ENCODE measurements around the gene TMEM203.

TMEM203 gene

DNA sequence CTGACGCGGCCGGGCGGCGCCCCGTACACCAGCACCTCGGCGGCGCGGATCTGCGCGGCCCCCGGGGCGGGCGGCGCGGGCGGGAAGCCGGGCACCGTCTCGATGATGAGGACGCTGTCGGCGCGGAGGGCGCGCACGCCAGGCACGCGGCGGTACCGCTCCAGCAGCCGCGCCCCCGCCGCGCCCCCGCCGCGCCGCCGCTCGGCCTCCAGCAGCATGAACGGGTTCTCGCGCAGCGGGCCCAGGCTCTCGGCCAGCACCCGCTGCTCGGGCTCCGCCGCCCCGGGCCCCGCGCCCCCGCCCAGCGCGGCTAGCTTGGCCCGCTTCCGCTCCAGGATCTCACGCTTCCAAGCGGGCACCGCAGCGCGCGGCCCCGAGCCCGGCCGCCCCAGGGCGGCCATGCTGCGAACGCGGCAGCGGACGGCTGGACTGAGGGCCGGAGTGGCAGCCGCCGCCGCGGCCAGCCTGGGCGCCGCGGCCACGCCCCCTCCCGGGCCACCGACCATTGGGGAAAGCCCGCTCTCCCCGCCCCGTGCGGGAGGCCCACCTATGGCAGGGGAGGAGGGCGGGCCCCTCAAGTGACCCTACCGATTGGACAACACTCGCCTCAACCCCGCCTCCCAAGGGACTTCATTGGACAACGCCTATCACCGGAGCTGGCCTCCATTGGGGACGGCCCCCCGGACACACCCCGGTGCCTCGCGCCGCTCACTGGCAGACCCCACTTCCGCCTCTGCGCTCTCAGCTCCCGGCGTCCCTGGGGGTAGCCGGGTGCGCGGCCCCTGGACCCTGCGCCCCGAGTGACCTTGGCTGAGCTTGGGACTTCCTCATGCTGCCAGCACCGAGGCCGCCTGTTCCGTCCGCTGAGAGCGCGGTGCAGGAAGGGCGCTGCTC lies 4.9 kb downstream of the TMEM203 start, which contains the start of gene TPRN:
TSS of gene TPRN (minus strand) at position 431 of the 894 bp plus-strand sequence. CDS start at position 401, 30 bp downstream.
- Histone ChIP-seq H3K4me2 (ENCODE audit: low read length) (peak within 1 kb of the TSS; percentile 69), H3K36me3 (ENCODE audit: control insufficient read depth, insufficient read depth, low read length) (no peaks in the 10 kb centered on the region), H2AFZ (peak within 1 kb of the TSS; percentile 70), H3K9ac (no peak within 1 kb of the TSS), H3K79me2 (peaks cover 22% of the 10 kb centered on the region), H3K27me3 (ENCODE audit: control insufficient read depth, insufficient read depth, low read length) (no peaks in the 10 kb centered on the region), H3K27ac (peak within 1 kb of the TSS; percentile 47), H3K4me1 (peaks cover 4% of the 10 kb centered on the region), H3K4me3 (ENCODE audit: low read depth, low read length) (peak within 1 kb of the TSS; percentile 59), H3K9me3 (ENCODE audit: control insufficient read depth, low read length) (no peaks in the 10 kb centered on the region)
- TF ChIP-seq, protein P1, sequence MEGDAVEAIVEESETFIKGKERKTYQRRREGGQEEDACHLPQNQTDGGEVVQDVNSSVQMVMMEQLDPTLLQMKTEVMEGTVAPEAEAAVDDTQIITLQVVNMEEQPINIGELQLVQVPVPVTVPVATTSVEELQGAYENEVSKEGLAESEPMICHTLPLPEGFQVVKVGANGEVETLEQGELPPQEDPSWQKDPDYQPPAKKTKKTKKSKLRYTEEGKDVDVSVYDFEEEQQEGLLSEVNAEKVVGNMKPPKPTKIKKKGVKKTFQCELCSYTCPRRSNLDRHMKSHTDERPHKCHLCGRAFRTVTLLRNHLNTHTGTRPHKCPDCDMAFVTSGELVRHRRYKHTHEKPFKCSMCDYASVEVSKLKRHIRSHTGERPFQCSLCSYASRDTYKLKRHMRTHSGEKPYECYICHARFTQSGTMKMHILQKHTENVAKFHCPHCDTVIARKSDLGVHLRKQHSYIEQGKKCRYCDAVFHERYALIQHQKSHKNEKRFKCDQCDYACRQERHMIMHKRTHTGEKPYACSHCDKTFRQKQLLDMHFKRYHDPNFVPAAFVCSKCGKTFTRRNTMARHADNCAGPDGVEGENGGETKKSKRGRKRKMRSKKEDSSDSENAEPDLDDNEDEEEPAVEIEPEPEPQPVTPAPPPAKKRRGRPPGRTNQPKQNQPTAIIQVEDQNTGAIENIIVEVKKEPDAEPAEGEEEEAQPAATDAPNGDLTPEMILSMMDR (IDR thresholded peaks at IDR 0.05): no peak

DNA sequence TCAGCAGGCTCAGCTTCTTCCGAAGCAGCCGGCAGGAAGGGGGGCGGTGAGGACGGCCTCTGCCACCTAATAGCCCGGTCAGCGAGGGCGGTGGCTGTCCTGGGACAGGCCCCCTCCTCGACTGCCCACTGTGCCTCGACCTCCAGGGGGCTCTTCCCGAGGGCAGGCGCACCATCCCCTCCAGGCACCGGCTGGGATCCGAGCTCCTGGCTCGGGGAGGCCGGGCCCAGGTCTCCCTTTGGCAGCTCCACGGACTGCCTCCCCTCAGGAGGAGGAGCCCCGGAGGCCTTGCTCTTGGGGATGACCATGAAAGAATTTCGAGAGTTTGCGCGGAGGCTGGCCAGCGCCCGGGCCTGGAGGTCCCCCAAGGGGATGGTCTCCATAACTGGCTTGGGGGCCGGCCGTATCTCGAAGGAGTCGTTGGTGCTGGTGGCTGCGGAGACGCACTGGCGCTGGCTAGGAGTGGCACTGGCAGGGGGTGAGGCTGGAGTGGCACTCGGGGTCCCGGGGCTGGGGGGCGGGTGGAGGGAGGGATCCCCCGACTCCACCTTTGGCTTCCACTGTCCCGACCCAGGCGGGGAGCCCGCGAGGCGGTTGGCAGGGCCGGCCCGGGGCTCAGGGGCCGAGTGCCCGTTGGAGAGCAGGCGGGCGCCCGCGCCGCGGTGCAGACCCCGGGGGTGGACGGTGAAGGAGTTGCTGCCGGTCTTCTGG lies 5.9 kb downstream of the TMEM203 start:
- H3K27ac ChIP-seq: no peak overlapping the region
- TF ChIP-seq, protein P1 (IDR thresholded peaks at IDR 0.05): no peak
- no peaks in the 10 kb centered on the region for H3K9me3 ChIP-seq (ENCODE audit: control insufficient read depth, low read length)
- peaks cover 4% of the 10 kb centered on the region for H3K4me1 ChIP-seq
- H3K36me3 ChIP-seq (ENCODE audit: control insufficient read depth, insufficient read depth, low read length): no peaks in the 10 kb centered on the region
- no peak overlapping the region for H2AFZ ChIP-seq
- no peak overlapping the region for H3K4me3 ChIP-seq (ENCODE audit: low read depth, low read length)
- no peaks in the 10 kb centered on the region for H3K27me3 ChIP-seq (ENCODE audit: control insufficient read depth, insufficient read depth, low read length)
- H3K9ac ChIP-seq: no peak overlapping the region
- H3K4me2 ChIP-seq (ENCODE audit: low read length): peak overlapping the region; percentile 55
- H3K79me2 ChIP-seq: peaks cover 20% of the 10 kb centered on the region

DNA sequence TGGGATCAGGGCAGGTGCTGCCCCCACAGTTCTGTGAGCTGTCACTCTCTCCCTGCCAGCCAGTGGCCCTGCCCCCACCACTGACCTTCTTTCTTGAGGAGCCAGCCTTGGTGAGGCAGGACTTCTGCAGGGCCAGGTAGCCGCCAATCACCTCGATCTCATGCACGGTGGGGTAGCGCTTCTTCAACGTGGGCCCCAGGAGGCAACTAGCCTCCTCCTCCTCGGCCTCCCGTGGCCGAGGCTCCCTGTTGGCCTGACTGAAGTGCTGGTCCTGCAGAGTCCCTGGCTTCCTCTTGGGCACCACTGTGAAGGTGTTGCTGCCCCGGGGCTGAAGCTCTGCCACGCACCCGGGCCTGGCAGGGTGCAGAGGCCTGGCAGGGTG lies 6.6 kb downstream of the TMEM203 start:
- Histone ChIP-seq H3K79me2 (peaks cover 13% of the 10 kb centered on the region), H2AFZ (no peak overlapping the region), H3K4me3 (ENCODE audit: low read depth, low read length) (no peak overlapping the region), H3K27ac (no peak overlapping the region), H3K36me3 (ENCODE audit: control insufficient read depth, insufficient read depth, low read length) (no peaks in the 10 kb centered on the region), H3K9me3 (ENCODE audit: control insufficient read depth, low read length) (no peaks in the 10 kb centered on the region), H3K27me3 (ENCODE audit: control insufficient read depth, insufficient read depth, low read length) (no peaks in the 10 kb centered on the region), H3K4me1 (peaks cover 4% of the 10 kb centered on the region), H3K4me2 (ENCODE audit: low read length) (no peak overlapping the region), H3K9ac (no peak overlapping the region)
- TF ChIP-seq, protein P1 (IDR thresholded peaks at IDR 0.05): no peak

DNA sequence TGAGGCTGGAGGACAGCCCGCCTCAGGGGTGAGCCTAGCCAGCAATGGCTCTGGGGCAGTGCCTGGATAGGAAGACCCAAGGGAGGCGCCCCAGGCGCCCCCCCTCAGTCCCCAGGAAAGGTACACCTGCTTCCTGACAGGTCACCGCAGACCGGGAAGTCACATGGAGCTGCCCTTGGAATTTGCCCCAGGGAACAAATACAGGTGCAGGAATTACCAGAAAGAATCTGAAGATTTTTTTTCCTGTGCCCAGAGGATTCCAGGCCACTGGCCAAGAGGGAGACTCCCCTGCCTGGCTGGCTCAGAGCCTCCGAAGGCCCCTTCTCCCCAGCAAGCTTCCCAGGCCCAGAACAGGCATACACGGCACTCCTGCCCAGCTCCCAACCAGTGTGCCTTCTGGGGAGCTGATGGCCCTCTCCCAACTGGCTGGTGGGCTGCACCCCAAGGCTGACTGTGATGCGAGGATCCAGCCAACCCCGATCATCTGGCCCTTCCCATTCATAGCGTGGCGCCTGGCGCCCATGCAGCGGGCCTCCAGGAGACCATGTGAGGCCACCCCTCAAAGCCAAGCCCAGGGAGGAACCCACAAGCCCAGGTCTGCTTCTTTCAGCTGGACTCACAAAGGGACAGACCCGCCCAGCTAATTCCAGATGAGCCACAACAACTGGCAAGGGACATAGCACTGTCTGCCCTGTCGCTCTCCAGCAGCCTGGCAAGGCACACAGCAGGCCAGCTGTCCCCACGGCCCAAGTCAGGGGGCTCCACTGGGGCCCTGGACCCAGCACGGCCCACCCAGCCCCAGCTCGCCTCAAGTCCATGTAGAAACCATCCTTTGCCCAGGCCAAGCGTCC lies 7.2 kb downstream of the TMEM203 start:
- peaks cover 12% of the 10 kb centered on the region for H3K79me2 ChIP-seq
- no peaks in the 10 kb centered on the region for H3K9me3 ChIP-seq (ENCODE audit: control insufficient read depth, low read length)
- no peak overlapping the region for H3K9ac ChIP-seq
- H2AFZ ChIP-seq: no peak overlapping the region
- H3K4me2 ChIP-seq (ENCODE audit: low read length): no peak overlapping the region
- H3K27me3 ChIP-seq (ENCODE audit: control insufficient read depth, insufficient read depth, low read length): no peaks in the 10 kb centered on the region
- no peak overlapping the region for H3K27ac ChIP-seq
- H3K4me3 ChIP-seq (ENCODE audit: low read depth, low read length): no peak overlapping the region
- peaks cover 4% of the 10 kb centered on the region for H3K4me1 ChIP-seq
- no peaks in the 10 kb centered on the region for H3K36me3 ChIP-seq (ENCODE audit: control insufficient read depth, insufficient read depth, low read length)
- TF ChIP-seq, protein P1 (IDR thresholded peaks at IDR 0.05): no peak
